Measurements from ENCODE around the gene RABIF. TPM values are rescaled to one million over a fixed set of nuclear protein-coding genes. Genes with fewer than 3 reads are reported as not detected.

RABIF gene
- 13.7 to 15.5 TPM (median 15.1 TPM) in 5 replicates for total RNA-seq (2022; extraction: Qiagen RNA extraction)

DNA sequence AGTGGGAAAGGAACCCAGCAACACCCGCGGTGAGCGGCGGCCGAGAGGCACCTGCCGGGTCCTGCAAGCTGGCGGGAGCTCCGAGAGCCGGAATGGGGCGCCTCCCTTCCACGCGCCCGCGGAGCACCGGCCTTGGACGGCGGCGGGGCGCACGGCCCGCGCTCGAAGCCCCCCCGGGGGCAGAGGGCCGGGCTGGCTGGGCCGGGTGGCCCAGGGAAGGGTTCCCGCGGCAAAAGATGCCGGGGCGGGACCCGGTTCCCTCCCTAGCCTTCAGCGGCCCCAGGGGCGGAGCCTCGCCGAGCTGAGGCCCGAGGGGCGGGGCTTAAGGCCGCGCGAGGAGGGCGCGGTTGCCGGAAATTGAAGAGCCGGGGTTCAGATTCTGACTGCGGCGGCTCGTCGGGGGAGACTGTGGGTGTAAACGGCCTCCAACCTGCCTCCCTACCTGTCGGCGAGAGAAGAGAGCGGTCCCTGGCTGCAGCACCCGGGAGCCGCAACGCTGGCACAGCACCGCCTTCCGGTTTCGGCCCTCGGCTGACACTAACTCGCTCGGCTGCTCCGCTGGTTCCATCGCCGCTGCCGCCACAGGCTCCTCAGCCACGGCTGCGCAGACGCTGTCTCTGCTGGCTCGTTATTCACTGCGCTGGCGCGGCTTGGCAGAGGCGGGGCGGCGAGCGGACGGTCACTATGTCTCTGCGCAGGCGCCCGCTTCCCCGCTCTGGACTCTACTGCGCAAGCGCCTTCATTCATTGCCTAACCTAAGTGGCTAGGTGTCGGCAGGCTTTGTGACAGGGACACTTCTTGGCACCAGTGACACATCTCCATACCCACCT, at the start of gene RABIF:
TSS of gene RABIF (minus strand) at position 619 of the 830 bp plus-strand sequence. CDS start at position 568, 51 bp downstream.

DNA sequence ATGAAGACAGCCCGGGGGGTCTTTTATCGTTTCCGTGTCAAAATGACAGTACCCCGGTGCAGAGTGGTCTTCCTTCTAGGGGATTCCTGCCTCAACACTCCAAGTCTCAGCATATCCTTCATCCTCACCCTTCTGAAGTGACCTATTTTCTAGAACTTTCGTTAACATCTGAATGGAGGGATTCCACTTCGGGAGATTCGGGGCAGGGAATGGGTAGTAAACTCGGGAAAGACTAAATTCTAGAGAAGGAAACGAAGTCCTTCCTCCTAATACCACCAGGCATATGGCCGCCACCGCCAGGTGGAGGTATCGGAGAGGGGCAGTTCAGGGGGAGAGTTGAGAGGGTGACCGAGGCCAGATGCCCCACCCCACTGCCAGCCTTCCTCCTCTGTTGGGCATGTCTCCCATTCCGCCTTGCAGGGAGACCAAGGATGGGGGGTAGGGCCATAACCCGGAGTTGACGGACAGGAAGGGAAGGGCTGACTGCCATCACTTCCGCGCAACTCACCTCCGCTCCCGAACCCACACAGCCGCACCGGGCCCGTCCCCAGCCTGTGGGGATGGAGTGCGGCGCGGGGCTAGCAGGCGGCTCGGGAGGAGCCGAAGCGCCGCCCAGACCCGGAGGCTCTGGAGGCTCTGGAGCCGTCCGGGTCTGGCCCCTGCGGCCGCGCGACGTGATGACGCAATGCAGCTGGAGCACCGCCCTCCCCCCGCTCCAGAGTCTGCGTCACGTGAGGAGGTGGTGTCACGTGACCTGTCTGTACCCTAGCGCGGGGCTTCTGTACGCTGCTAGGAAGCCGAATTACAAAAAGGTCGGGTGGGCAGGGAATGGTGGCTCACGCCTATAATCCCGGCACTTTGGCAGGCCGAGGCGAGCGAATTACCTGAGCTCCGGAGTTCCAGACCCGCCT, 37.9 kb upstream of the RABIF start, which contains the start of gene KLHL12:
TSS of gene KLHL12 (minus strand) at position 654 of the 911 bp plus-strand sequence. CDS start 2,072 bp downstream, outside the sequence.

Other genes starting within 250 kb of the RABIF start
- gene SYT2, start 178.7 kb downstream of the RABIF start, total RNA-seq (2022; extraction: Qiagen RNA extraction) = 0.72 to 1.1 TPM (median 0.83 TPM) in 5 replicates
- gene KDM5B, start 80.7 kb downstream of the RABIF start, total RNA-seq (2022; extraction: Qiagen RNA extraction) = 13.0 to 18.0 TPM (median 15.4 TPM) in 5 replicates
- 2.6 to 4.4 TPM (median 3.5 TPM) in 5 replicates for gene PCAT6, start 78.2 kb downstream of the RABIF start, total RNA-seq (2022; extraction: Qiagen RNA extraction)
- 16.8 to 18.4 TPM (median 17.8 TPM) in 5 replicates for gene KLHL12, start 38.1 kb upstream of the RABIF start, total RNA-seq (2022; extraction: Qiagen RNA extraction)
- gene ADIPOR1, start 69.2 kb upstream of the RABIF start, total RNA-seq (2022; extraction: Qiagen RNA extraction) = 55.5 to 63.5 TPM (median 61.9 TPM) in 5 replicates
- 20.7 to 25.0 TPM (median 22.5 TPM) in 5 replicates for gene CYB5R1, start 78.1 kb upstream of the RABIF start, total RNA-seq (2022; extraction: Qiagen RNA extraction)
- 46.2 to 48.0 TPM (median 46.8 TPM) in 5 replicates for gene TMEM183A, start 118.2 kb upstream of the RABIF start, total RNA-seq (2022; extraction: Qiagen RNA extraction)
- 0.27 to 1.1 TPM (median 0.31 TPM) in 5 replicates for gene PPFIA4, start 137.3 kb upstream of the RABIF start, total RNA-seq (2022; extraction: Qiagen RNA extraction)
- gene MYOG, start 196.9 kb upstream of the RABIF start, total RNA-seq (2022; extraction: Qiagen RNA extraction) = not detected in 5 replicates
- gene ADORA1, start 238.6 kb upstream of the RABIF start, total RNA-seq (2022; extraction: Qiagen RNA extraction) = 0.51 to 0.61 TPM (median 0.56 TPM) in 5 replicates

Measured in A549 treated with AZD2906 at 1 μM for 4 hours (cell line).